Body of pancreas (tissue), 4 donors: Measurements from ENCODE around the gene DR1.

ENCODE experiments used
- CTCF ChIP-seq, 7 experiments: fragments of 450-650 bp in 4 of 7; fragments of 200-600 bp in 3 of 7; sonication (generic) in 3 of 7; IDR thresholded peaks; one replicate each; pipeline ENCODE4 v1.5.1; 2016 to 2019; ENCODE audit warnings: antibody characterized with exemption in 7 of 7
- POLR2A ChIP-seq, 3 donors: fragments of 450-650 bp; IDR thresholded peaks; one replicate each; pipeline ENCODE4 v1.6.1; 2016; ENCODE audit warnings: antibody characterized with exemption in 3 of 3, mild to moderate bottlenecking in 2 of 3

- TF ChIP-seq CTCF (IDR thresholded peaks at IDR 0.05) = no peak
- no peak for TF ChIP-seq POLR2A (IDR thresholded peaks at IDR 0.05)
Observed at GRCh38 chr1:93323185-93323820, 22.4 kb upstream of the DR1 start.
